Measurements from ENCODE around the gene TBC1D4. TPM values are rescaled to one million over a fixed set of nuclear protein-coding genes. Genes with fewer than 3 reads are reported as not detected.
"Not testable (repeated sequence)": the region's sequence is repeated elsewhere in the genome, so short reads cannot be mapped to it uniquely, and the experiment has no call there.

The TBC1D4 gene
- total RNA-seq, 1 donor from 2014 or later: 73.5 TPM

GRCh38 chr13:75365724-75366173, 116.2 kb downstream of the TBC1D4 start:
- H3K9me3 Mint-ChIP-seq: no peaks in the 10 kb centered on the region
- peak overlapping the region; percentile 96 for H3K27ac Mint-ChIP-seq
- H3K36me3 Mint-ChIP-seq (ENCODE audit: low read depth): no peaks in the 10 kb centered on the region
- DNase-seq (ENCODE audit: low spot score): peak; percentile 43
- intact Hi-C loops (cut with micrococcal nuclease): loop anchor here (1.0 to 5.0 kb wide), 11 partner anchors 39 to 1643 kb away; partner anchors contain the start of genes CLN5, COMMD6, KLF12 and TBC1D4
- peaks cover 57% of the 10 kb centered on the region for H3K4me1 Mint-ChIP-seq (ENCODE audit: low read depth)
- H3K4me3 Mint-ChIP-seq: peak overlapping the region; percentile 65
- H3K27me3 Mint-ChIP-seq (ENCODE audit: insufficient read depth): no peaks in the 10 kb centered on the region

- Mint-ChIP-seq H3K27me3 (ENCODE audit: insufficient read depth) (no peaks in the 10 kb centered on the region), H3K9me3 (no peaks in the 10 kb centered on the region), H3K27ac (peak overlapping the region; percentile 63), H3K36me3 (ENCODE audit: low read depth) (no peaks in the 10 kb centered on the region), H3K4me3 (no peak overlapping the region), H3K4me1 (ENCODE audit: low read depth) (peaks cover 57% of the 10 kb centered on the region)
- intact Hi-C loops (cut with micrococcal nuclease): no loop called here
- DNase-seq (ENCODE audit: low spot score): no peak
Observed at GRCh38 chr13:75364131-75364713, 117.7 kb downstream of the TBC1D4 start.

GRCh38 chr13:75363371-75363770, 118.6 kb downstream of the TBC1D4 start:
- Mint-ChIP-seq H3K9me3 (no peaks in the 10 kb centered on the region), H3K4me3 (no peak overlapping the region), H3K27me3 (ENCODE audit: insufficient read depth) (no peaks in the 10 kb centered on the region), H3K4me1 (ENCODE audit: low read depth) (peaks cover 50% of the 10 kb centered on the region), H3K36me3 (ENCODE audit: low read depth) (no peaks in the 10 kb centered on the region), H3K27ac (peak overlapping the region; percentile 32)
- no peak for DNase-seq (ENCODE audit: low spot score)
- intact Hi-C loops (cut with micrococcal nuclease): no loop called here

- Mint-ChIP-seq H3K9me3 (no peaks in the 10 kb centered on the region), H3K36me3 (ENCODE audit: low read depth) (no peaks in the 10 kb centered on the region), H3K27me3 (ENCODE audit: insufficient read depth) (no peaks in the 10 kb centered on the region), H3K4me3 (no peak overlapping the region), H3K4me1 (ENCODE audit: low read depth) (peaks cover 52% of the 10 kb centered on the region), H3K27ac (no peak overlapping the region)
- intact Hi-C loops (cut with micrococcal nuclease): no loop called here
- DNase-seq (ENCODE audit: low spot score): no peak
Observed at GRCh38 chr13:75362026-75362425, 119.9 kb downstream of the TBC1D4 start.

GRCh38 chr13:75360170-75360569, 121.8 kb downstream of the TBC1D4 start:
- Mint-ChIP-seq H3K27ac (no peak overlapping the region), H3K9me3 (no peaks in the 10 kb centered on the region), H3K36me3 (ENCODE audit: low read depth) (no peaks in the 10 kb centered on the region), H3K27me3 (ENCODE audit: insufficient read depth) (no peaks in the 10 kb centered on the region), H3K4me1 (ENCODE audit: low read depth) (peaks cover 39% of the 10 kb centered on the region), H3K4me3 (no peak overlapping the region)
- no peak for DNase-seq (ENCODE audit: low spot score)
- intact Hi-C loops (cut with micrococcal nuclease): no loop called here

GRCh38 chr13:75359266-75359665, 122.7 kb downstream of the TBC1D4 start:
- Mint-ChIP-seq H3K27me3 (ENCODE audit: insufficient read depth) (no peaks in the 10 kb centered on the region), H3K4me1 (ENCODE audit: low read depth) (peaks cover 32% of the 10 kb centered on the region), H3K4me3 (no peak overlapping the region)

GRCh38 chr13:75357576-75358289, 124.2 kb downstream of the TBC1D4 start:
- no peak for DNase-seq (ENCODE audit: low spot score)
- H3K36me3 Mint-ChIP-seq (ENCODE audit: low read depth): peaks cover 7% of the 10 kb centered on the region
- H3K27ac Mint-ChIP-seq: peak overlapping the region; percentile 20
- H3K4me1 Mint-ChIP-seq (ENCODE audit: low read depth): peaks cover 27% of the 10 kb centered on the region
- no peak overlapping the region for H3K4me3 Mint-ChIP-seq
- H3K9me3 Mint-ChIP-seq: no peaks in the 10 kb centered on the region
- intact Hi-C loops (cut with micrococcal nuclease): no loop called here
- no peaks in the 10 kb centered on the region for H3K27me3 Mint-ChIP-seq (ENCODE audit: insufficient read depth)

More at GRCh38 chr13:75359266-75359665, 122.7 kb downstream of the TBC1D4 start:
- no peak overlapping the region for H3K27ac Mint-ChIP-seq
- H3K36me3 Mint-ChIP-seq (ENCODE audit: low read depth): peaks cover 4% of the 10 kb centered on the region
- H3K9me3 Mint-ChIP-seq: no peaks in the 10 kb centered on the region
- intact Hi-C loops (cut with micrococcal nuclease): no loop called here
- DNase-seq (ENCODE audit: low spot score): no peak

- no peak overlapping the region for H3K4me3 Mint-ChIP-seq
- intact Hi-C loops (cut with micrococcal nuclease): no loop called here
- H3K27ac Mint-ChIP-seq: no peak overlapping the region
- peaks cover 24% of the 10 kb centered on the region for H3K4me1 Mint-ChIP-seq (ENCODE audit: low read depth)
- no peak for DNase-seq (ENCODE audit: low spot score)
- H3K9me3 Mint-ChIP-seq: no peaks in the 10 kb centered on the region
- H3K27me3 Mint-ChIP-seq (ENCODE audit: insufficient read depth): no peaks in the 10 kb centered on the region
- peaks cover 7% of the 10 kb centered on the region for H3K36me3 Mint-ChIP-seq (ENCODE audit: low read depth)
Observed at GRCh38 chr13:75356421-75356820, 125.5 kb downstream of the TBC1D4 start.

GRCh38 chr13:75355609-75356008, 126.4 kb downstream of the TBC1D4 start:
- no peak overlapping the region for H3K4me3 Mint-ChIP-seq

GRCh38 chr13:75353781-75354193, 128.2 kb downstream of the TBC1D4 start:
- no peak for DNase-seq (ENCODE audit: low spot score)
- Mint-ChIP-seq H3K36me3 (ENCODE audit: low read depth) (peaks cover 7% of the 10 kb centered on the region), H3K4me3 (no peak overlapping the region), H3K9me3 (no peaks in the 10 kb centered on the region), H3K4me1 (ENCODE audit: low read depth) (peaks cover 24% of the 10 kb centered on the region), H3K27ac (no peak overlapping the region), H3K27me3 (ENCODE audit: insufficient read depth) (no peaks in the 10 kb centered on the region)
- intact Hi-C loops (cut with micrococcal nuclease): no loop called here

More at GRCh38 chr13:75355609-75356008, 126.4 kb downstream of the TBC1D4 start:
- no peak for DNase-seq (ENCODE audit: low spot score)
- Mint-ChIP-seq H3K9me3 (no peaks in the 10 kb centered on the region), H3K27ac (no peak overlapping the region), H3K4me1 (ENCODE audit: low read depth) (peaks cover 24% of the 10 kb centered on the region), H3K36me3 (ENCODE audit: low read depth) (peaks cover 7% of the 10 kb centered on the region), H3K27me3 (ENCODE audit: insufficient read depth) (no peaks in the 10 kb centered on the region)
- intact Hi-C loops (cut with micrococcal nuclease): no loop called here

- H3K36me3 Mint-ChIP-seq (ENCODE audit: low read depth): peaks cover 14% of the 10 kb centered on the region
- no peaks in the 10 kb centered on the region for H3K9me3 Mint-ChIP-seq
- H3K27me3 Mint-ChIP-seq (ENCODE audit: insufficient read depth): no peaks in the 10 kb centered on the region
- intact Hi-C loops (cut with micrococcal nuclease): no loop called here
- no peak overlapping the region for H3K27ac Mint-ChIP-seq
- DNase-seq (ENCODE audit: low spot score): no peak
- no peak overlapping the region for H3K4me3 Mint-ChIP-seq
- H3K4me1 Mint-ChIP-seq (ENCODE audit: low read depth): peaks cover 19% of the 10 kb centered on the region
Observed at GRCh38 chr13:75352641-75353327, 129.2 kb downstream of the TBC1D4 start.

GRCh38 chr13:75351538-75351937, 130.4 kb downstream of the TBC1D4 start:
- DNase-seq (ENCODE audit: low spot score); intact Hi-C loops (cut with micrococcal nuclease); H3K27me3 Mint-ChIP-seq (ENCODE audit: insufficient read depth); H3K9me3 Mint-ChIP-seq; H3K4me3 Mint-ChIP-seq; H3K27ac Mint-ChIP-seq: not testable (repeated sequence)
- H3K36me3 Mint-ChIP-seq (ENCODE audit: low read depth): peaks cover 16% of the 10 kb centered on the region
- peaks cover 26% of the 10 kb centered on the region for H3K4me1 Mint-ChIP-seq (ENCODE audit: low read depth)

GRCh38 chr13:75347925-75348324, 134.0 kb downstream of the TBC1D4 start:
- no peak for DNase-seq (ENCODE audit: low spot score)
- H3K36me3 Mint-ChIP-seq (ENCODE audit: low read depth): peaks cover 10% of the 10 kb centered on the region
- H3K4me3 Mint-ChIP-seq: no peak overlapping the region
- no peak overlapping the region for H3K27ac Mint-ChIP-seq
- H3K9me3 Mint-ChIP-seq: no peaks in the 10 kb centered on the region
- H3K27me3 Mint-ChIP-seq (ENCODE audit: insufficient read depth): no peaks in the 10 kb centered on the region
- intact Hi-C loops (cut with micrococcal nuclease): no loop called here
- peaks cover 8% of the 10 kb centered on the region for H3K4me1 Mint-ChIP-seq (ENCODE audit: low read depth)

Data from activated T-helper 1 cell treated with anti-CD3 and anti-CD28 coated beads, Interleukin-12 subunit alpha, Interleukin-12 subunit beta, Interleukin-2, Interleukin-4 antibody, amounts not matched to agents 30 ng/mL and 10 ng/mL and 1 ng/mL, durations not matched to agents 14 hours and 24 hours and 36 hours (primary cell).